ENCODE data around the gene PTP4A2.

Gene PTP4A2

GRCh38 chr1:31868862-31869261, 69.3 kb downstream of the PTP4A2 start:
- no peak overlapping the region for H3K27ac ChIP-seq (ENCODE audit: low read depth, low read length)
- no peak overlapping the region for H3K9ac ChIP-seq (ENCODE audit: low read depth, low read length)
- H3K4me3 ChIP-seq (ENCODE audit: low read depth, low read length): no peak overlapping the region
- H3K4me1 ChIP-seq (ENCODE audit: control insufficient read depth, insufficient read depth, low read length): no peaks in the 10 kb centered on the region
- H3K27me3 ChIP-seq (ENCODE audit: control insufficient read depth, insufficient read depth, low read length): no peaks in the 10 kb centered on the region
- H3K36me3 ChIP-seq (ENCODE audit: control insufficient read depth, insufficient read depth, low read length): no peaks in the 10 kb centered on the region
- no peaks in the 10 kb centered on the region for H3K9me3 ChIP-seq (ENCODE audit: control insufficient read depth, insufficient read depth, low read length)

- H3K9me3 ChIP-seq (ENCODE audit: control insufficient read depth, insufficient read depth, low read length): no peaks in the 10 kb centered on the region
- no peak overlapping the region for H3K9ac ChIP-seq (ENCODE audit: low read depth, low read length)
- H3K36me3 ChIP-seq (ENCODE audit: control insufficient read depth, insufficient read depth, low read length): no peaks in the 10 kb centered on the region
- no peak overlapping the region for H3K4me3 ChIP-seq (ENCODE audit: low read depth, low read length)
- no peak overlapping the region for H3K27ac ChIP-seq (ENCODE audit: low read depth, low read length)
- no peaks in the 10 kb centered on the region for H3K4me1 ChIP-seq (ENCODE audit: control insufficient read depth, insufficient read depth, low read length)
- H3K27me3 ChIP-seq (ENCODE audit: control insufficient read depth, insufficient read depth, low read length): no peaks in the 10 kb centered on the region
These were observed 70.6 kb downstream of the PTP4A2 start for GRCh38 chr1:31867546-31867945.

GRCh38 chr1:31866450-31867032, 71.6 kb downstream of the PTP4A2 start:
- H3K36me3 ChIP-seq (ENCODE audit: control insufficient read depth, insufficient read depth, low read length): no peaks in the 10 kb centered on the region
- H3K27ac ChIP-seq (ENCODE audit: low read depth, low read length): no peak overlapping the region
- no peaks in the 10 kb centered on the region for H3K9me3 ChIP-seq (ENCODE audit: control insufficient read depth, insufficient read depth, low read length)
- H3K4me1 ChIP-seq (ENCODE audit: control insufficient read depth, insufficient read depth, low read length): no peaks in the 10 kb centered on the region
- no peak overlapping the region for H3K9ac ChIP-seq (ENCODE audit: low read depth, low read length)
- no peaks in the 10 kb centered on the region for H3K27me3 ChIP-seq (ENCODE audit: control insufficient read depth, insufficient read depth, low read length)
- H3K4me3 ChIP-seq (ENCODE audit: low read depth, low read length): no peak overlapping the region

- no peak overlapping the region for H3K9ac ChIP-seq (ENCODE audit: low read depth, low read length)
- no peaks in the 10 kb centered on the region for H3K27me3 ChIP-seq (ENCODE audit: control insufficient read depth, insufficient read depth, low read length)
- H3K4me3 ChIP-seq (ENCODE audit: low read depth, low read length): no peak overlapping the region
- no peak overlapping the region for H3K27ac ChIP-seq (ENCODE audit: low read depth, low read length)
- no peaks in the 10 kb centered on the region for H3K4me1 ChIP-seq (ENCODE audit: control insufficient read depth, insufficient read depth, low read length)
- no peaks in the 10 kb centered on the region for H3K9me3 ChIP-seq (ENCODE audit: control insufficient read depth, insufficient read depth, low read length)
- H3K36me3 ChIP-seq (ENCODE audit: control insufficient read depth, insufficient read depth, low read length): no peaks in the 10 kb centered on the region
These were observed 72.3 kb downstream of the PTP4A2 start for GRCh38 chr1:31865728-31866449.

- Histone ChIP-seq H3K4me1 (ENCODE audit: control insufficient read depth, insufficient read depth, low read length) (no peaks in the 10 kb centered on the region), H3K9me3 (ENCODE audit: control insufficient read depth, insufficient read depth, low read length) (no peaks in the 10 kb centered on the region), H3K36me3 (ENCODE audit: control insufficient read depth, insufficient read depth, low read length) (no peaks in the 10 kb centered on the region), H3K9ac (ENCODE audit: low read depth, low read length) (no peak overlapping the region), H3K27me3 (ENCODE audit: control insufficient read depth, insufficient read depth, low read length) (no peaks in the 10 kb centered on the region), H3K4me3 (ENCODE audit: low read depth, low read length) (no peak overlapping the region), H3K27ac (ENCODE audit: low read depth, low read length) (no peak overlapping the region)
These were observed 76.1 kb downstream of the PTP4A2 start for GRCh38 chr1:31862071-31862470.

GRCh38 chr1:31861346-31861745, 76.8 kb downstream of the PTP4A2 start:
- Histone ChIP-seq H3K27ac (ENCODE audit: low read depth, low read length) (no peak overlapping the region), H3K4me1 (ENCODE audit: control insufficient read depth, insufficient read depth, low read length) (no peaks in the 10 kb centered on the region), H3K36me3 (ENCODE audit: control insufficient read depth, insufficient read depth, low read length) (no peaks in the 10 kb centered on the region), H3K9ac (ENCODE audit: low read depth, low read length) (no peak overlapping the region), H3K9me3 (ENCODE audit: control insufficient read depth, insufficient read depth, low read length) (no peaks in the 10 kb centered on the region), H3K4me3 (ENCODE audit: low read depth, low read length) (no peak overlapping the region), H3K27me3 (ENCODE audit: control insufficient read depth, insufficient read depth, low read length) (no peaks in the 10 kb centered on the region)

GRCh38 chr1:31860581-31860980, 77.6 kb downstream of the PTP4A2 start:
- H3K36me3 ChIP-seq (ENCODE audit: control insufficient read depth, insufficient read depth, low read length): no peaks in the 10 kb centered on the region
- no peaks in the 10 kb centered on the region for H3K9me3 ChIP-seq (ENCODE audit: control insufficient read depth, insufficient read depth, low read length)
- H3K4me3 ChIP-seq (ENCODE audit: low read depth, low read length): no peak overlapping the region
- no peaks in the 10 kb centered on the region for H3K27me3 ChIP-seq (ENCODE audit: control insufficient read depth, insufficient read depth, low read length)
- no peaks in the 10 kb centered on the region for H3K4me1 ChIP-seq (ENCODE audit: control insufficient read depth, insufficient read depth, low read length)
- H3K27ac ChIP-seq (ENCODE audit: low read depth, low read length): no peak overlapping the region
- no peak overlapping the region for H3K9ac ChIP-seq (ENCODE audit: low read depth, low read length)

- no peaks in the 10 kb centered on the region for H3K27me3 ChIP-seq (ENCODE audit: control insufficient read depth, insufficient read depth, low read length)
- no peak overlapping the region for H3K9ac ChIP-seq (ENCODE audit: low read depth, low read length)
- H3K27ac ChIP-seq (ENCODE audit: low read depth, low read length): no peak overlapping the region
- H3K4me1 ChIP-seq (ENCODE audit: control insufficient read depth, insufficient read depth, low read length): no peaks in the 10 kb centered on the region
- H3K9me3 ChIP-seq (ENCODE audit: control insufficient read depth, insufficient read depth, low read length): no peaks in the 10 kb centered on the region
- no peak overlapping the region for H3K4me3 ChIP-seq (ENCODE audit: low read depth, low read length)
- H3K36me3 ChIP-seq (ENCODE audit: control insufficient read depth, insufficient read depth, low read length): no peaks in the 10 kb centered on the region
These were observed 78.4 kb downstream of the PTP4A2 start for GRCh38 chr1:31859719-31860118.

- H3K27ac ChIP-seq (ENCODE audit: low read depth, low read length): no peak overlapping the region
- no peak overlapping the region for H3K4me3 ChIP-seq (ENCODE audit: low read depth, low read length)
- no peaks in the 10 kb centered on the region for H3K27me3 ChIP-seq (ENCODE audit: control insufficient read depth, insufficient read depth, low read length)
- no peak overlapping the region for H3K9ac ChIP-seq (ENCODE audit: low read depth, low read length)
- H3K9me3 ChIP-seq (ENCODE audit: control insufficient read depth, insufficient read depth, low read length): no peaks in the 10 kb centered on the region
- no peaks in the 10 kb centered on the region for H3K4me1 ChIP-seq (ENCODE audit: control insufficient read depth, insufficient read depth, low read length)
- H3K36me3 ChIP-seq (ENCODE audit: control insufficient read depth, insufficient read depth, low read length): no peaks in the 10 kb centered on the region
These were observed 79.1 kb downstream of the PTP4A2 start for GRCh38 chr1:31859044-31859443.

- Histone ChIP-seq H3K4me1 (ENCODE audit: control insufficient read depth, insufficient read depth, low read length) (no peaks in the 10 kb centered on the region), H3K27ac (ENCODE audit: low read depth, low read length) (no peak overlapping the region), H3K4me3 (ENCODE audit: low read depth, low read length) (no peak overlapping the region), H3K27me3 (ENCODE audit: control insufficient read depth, insufficient read depth, low read length) (no peaks in the 10 kb centered on the region), H3K9me3 (ENCODE audit: control insufficient read depth, insufficient read depth, low read length) (no peaks in the 10 kb centered on the region), H3K36me3 (ENCODE audit: control insufficient read depth, insufficient read depth, low read length) (no peaks in the 10 kb centered on the region), H3K9ac (ENCODE audit: low read depth, low read length) (no peak overlapping the region)
These were observed 80.3 kb downstream of the PTP4A2 start for GRCh38 chr1:31857863-31858262.

Measured in HUES48 (cell line).